Pons (tissue), 1 donor: ENCODE data around the gene FRMD5.

Source experiments
- DNase-seq: peaks from one replicate; pipeline ENCODE4 v3.0.0-alpha.2; 2016; ENCODE audit warnings: low spot score

FRMD5 gene

DNA sequence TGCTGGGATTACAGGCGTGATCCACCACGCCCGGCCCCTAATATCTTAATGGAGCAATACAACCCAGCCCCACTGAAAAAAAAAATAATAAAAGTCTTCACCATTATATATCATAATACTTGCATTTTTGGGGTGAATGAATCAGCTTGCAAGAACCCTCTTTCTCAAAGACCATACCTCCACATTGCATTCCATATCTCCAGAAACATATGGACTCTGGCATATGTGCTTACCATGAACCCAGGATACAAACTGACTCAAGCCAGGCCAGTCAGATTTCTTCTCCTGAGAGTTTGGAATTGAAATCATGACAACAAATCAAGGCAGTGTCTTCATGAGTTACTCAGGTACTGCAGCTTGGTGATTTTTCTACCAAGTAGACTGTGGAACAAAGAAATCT, 101.2 kb downstream of the FRMD5 start:
- DNase-seq = no peak

DNA sequence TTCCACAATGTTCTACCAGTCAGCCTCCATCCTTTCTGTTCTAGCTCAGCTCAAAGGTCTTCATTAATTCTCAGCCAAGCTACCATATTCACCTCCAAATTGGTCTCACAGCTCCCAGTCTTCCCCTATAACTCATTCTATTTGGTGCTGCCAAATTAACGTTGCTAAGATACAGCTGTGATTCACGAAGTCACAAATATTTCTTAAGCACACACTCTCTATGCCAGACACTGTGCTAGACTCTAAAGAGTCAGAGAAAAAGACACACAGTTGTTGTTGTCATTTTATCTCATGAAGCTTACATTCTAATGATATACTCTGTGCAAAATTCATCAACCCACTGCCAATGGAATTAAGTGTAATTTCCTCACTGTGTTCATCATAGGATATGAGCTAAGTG, 102.8 kb downstream of the FRMD5 start:
- DNase-seq = no peak

- DNase-seq = no peak
These were observed 107.2 kb downstream of the FRMD5 start for GRCh38 chr15:44087578-44088465.

GRCh38 chr15:44084770-44085169, 110.3 kb downstream of the FRMD5 start:
- no peak for DNase-seq

DNA sequence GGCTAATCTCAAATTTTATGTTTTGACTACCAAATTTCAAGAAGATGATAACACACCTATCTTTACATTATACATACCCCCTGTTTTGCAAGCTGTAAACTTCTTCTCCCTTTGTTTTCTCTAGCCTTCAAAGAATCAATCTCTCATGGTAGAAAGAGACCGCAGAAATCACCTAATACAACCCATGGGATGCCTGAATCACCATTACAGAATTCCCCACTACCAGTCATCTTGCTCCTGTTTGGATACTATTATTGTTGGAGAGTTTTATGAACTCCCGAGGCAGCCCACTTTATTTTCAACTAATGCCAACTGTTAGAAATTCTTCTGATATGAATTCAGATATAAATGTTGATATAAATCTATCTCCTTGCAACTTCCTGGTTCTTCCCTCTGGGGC, 110.9 kb downstream of the FRMD5 start:
- no peak for DNase-seq

GRCh38 chr15:44082558-44083157, 112.4 kb downstream of the FRMD5 start:
- no peak for DNase-seq

DNA sequence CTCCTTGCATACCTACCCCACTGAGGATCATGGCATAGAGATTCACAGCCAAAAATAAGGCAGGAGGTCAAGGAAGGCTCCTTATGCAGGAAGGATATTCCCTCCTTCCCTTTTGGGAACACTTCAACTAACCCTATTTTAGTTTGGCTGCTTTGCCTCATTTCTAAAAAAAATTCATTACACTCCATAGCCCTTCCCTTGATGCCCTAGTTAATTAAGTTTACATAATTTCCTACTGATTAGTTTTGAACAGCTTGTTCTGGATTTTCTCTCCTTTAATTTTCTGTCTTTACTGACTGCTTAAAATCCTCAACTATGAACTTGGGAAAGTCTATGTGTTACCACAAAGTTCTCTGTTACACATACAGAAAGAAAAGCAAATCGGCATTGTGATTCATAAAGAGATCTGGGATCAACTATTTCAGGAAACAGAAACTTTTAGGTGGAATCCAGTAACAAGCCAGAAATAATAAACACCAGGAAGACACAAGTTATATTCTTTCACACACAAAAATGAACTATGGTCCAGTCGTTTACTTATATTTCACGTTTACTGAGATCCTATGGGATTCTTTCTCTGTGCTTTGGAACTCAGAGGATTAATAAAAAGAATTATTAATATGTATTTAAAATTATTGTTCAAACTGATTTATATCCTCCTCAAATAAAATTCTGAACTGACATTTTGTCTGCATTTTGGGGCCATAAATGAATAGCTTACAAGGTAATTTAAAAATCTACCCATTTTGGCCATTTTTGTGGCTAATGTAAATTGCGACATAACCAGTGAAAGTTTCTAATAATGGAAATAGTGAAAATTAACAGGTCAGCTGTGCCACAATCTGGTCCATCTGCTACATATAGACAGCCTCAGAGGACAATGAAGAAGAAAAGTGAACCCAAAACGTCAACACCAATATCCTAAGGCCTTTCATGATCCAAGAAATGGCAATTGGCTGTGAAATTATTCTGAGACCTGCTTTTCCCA, 113.8 kb downstream of the FRMD5 start:
- DNase-seq = no peak

DNA sequence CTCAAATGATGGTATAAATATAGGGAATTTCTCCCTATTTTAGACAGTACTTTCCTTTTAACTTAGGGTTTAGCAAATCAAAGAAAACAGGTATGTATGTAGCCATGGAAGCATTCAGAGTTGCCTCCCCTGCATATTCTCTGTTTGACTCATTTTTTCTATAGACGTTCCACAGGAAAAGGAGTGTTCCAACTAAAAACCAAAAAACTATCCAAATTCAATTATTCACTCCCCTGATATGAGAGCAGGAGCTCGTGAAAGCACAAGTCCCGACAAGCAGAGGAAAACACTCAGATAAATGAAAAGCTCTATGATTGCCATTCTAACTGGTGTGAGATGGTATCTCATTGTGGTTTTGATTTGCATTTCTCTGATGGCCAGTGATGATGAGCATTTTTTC, 119.5 kb downstream of the FRMD5 start:
- DNase-seq = no peak

GRCh38 chr15:44069489-44069888, 125.6 kb downstream of the FRMD5 start:
- no peak for DNase-seq

DNA sequence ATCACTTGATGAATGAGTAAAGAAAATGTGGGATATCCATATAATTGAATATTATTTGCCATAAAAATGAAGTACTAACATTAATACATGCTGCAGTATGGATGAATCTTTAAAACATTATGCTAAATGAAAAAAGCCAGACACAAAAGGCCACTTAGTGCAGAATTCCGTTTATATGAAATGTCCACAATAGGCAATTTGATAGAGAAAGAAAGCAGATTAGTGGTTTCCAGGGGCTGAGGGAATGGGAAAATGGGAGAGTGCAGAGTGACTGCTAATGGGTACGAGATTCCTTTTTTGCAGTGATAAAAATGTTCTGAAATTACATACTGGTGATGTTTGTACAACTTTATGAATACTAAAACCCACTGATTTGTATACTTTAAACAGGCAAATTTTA, 126.7 kb downstream of the FRMD5 start:
- no peak for DNase-seq

DNA sequence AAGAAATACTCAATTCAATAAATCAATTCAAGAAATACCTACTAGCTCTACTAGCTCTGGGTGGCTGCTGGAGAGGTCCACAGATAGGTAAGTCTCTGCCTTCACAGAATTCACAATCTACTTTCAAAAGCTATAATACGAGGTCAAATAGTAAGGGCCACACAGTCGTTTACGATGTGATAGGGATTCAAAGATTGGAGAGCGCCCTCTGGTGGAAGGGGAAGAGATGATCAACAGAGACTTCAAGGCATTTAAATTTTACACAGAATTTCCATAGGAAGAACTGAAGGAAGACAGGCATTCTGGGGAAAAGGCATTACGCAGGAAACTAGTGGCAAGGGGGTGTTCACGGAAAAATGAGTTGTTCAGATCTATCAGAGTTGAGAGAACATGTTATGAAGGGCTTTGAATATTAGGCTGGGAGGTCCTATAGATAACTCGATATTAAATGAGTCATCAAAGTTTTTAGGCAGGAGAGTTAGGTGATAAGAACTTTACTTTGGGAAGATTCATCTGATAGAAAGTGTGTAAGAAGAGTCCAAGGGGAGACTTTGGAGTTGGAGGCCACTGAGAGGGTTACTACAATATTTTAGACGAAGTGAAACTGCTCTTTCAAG, 128.8 kb downstream of the FRMD5 start:
- DNase-seq = peak; percentile 88

DNA sequence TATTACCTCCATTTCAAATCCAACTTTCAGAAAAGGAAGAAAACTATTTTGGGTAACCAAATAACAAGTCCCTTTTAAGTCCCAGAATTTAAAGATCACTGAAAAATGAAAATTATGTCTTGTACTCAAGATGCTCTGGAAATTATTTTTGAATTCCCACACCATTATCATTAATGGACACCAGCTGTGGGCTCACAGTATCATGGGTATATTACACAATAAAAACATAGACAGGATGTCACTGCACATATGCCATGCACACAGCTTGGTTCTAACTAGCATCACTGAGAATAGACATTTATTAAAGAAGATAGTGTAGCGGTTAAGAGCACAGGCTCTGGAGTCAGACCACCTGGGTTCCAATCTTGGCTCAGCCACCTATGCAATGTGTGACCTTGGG, 130.4 kb downstream of the FRMD5 start:
- DNase-seq = no peak

- DNase-seq = no peak
These were observed 136.9 kb downstream of the FRMD5 start for GRCh38 chr15:44058126-44058525.

DNA sequence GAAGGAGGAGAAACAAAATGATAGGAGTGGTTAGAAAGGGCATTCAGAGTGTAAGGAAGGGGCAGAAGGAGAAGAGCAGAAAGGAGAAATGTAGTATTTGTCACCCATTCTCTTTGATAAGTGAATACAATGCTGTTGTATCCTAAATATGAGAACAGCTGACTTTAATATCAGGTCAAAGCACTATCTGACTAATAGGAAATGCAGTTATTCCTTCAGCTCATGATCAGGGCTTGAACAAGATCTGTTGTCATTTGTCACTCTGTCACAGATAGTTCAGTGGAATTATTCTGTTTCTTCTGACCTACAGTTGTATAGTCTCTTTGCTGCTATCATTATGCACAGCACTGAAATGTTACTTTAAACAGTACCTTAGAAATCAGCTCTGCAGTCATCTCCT, 149.4 kb downstream of the FRMD5 start:
- DNase-seq = no peak

GRCh38 chr15:44045217-44045616, 149.9 kb downstream of the FRMD5 start:
- DNase-seq = no peak

GRCh38 chr15:44038755-44039191, 156.3 kb downstream of the FRMD5 start:
- DNase-seq = no peak

DNA sequence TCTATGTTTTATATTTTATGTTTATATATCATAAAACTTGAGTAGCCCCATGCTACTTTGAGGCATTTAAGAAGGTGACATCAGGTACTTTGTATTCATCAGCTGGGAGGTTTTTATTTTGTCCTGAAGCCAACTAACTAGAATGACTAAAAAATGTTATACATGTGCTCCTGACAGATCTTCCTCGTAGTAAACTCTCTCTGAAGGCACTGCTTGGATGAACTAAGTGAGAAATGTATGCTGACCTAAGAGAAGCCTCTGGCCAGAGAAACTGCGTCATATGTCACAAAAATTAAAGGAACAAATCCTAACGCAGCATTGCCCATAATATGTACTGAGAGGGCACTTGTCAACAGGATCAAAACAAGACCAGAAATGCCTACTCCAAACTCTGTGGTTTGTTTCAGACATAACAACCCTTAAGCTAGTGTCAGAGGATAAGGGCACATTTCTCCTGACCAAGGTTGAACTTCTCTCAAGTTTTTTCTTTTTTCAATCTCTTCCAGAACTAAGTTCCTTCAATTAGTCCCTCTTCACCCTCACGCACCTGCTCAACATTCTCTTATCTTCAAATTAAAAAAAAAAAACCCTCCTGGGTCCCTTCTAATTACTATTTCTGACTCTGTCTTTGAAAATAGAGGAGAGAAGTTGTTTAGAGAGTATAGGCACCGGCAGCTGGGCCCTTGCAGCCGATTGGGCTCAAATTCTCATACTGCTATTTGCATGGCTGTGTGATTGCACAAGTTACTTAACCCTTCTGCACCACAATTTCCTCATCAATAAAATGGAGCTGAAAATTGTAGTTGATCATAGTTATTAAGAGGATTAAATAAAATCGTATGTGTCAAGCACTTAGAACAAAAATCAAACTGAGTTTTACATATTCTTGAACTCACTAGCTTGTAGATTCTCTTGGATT, 159.0 kb downstream of the FRMD5 start:
- DNase-seq = no peak

DNA sequence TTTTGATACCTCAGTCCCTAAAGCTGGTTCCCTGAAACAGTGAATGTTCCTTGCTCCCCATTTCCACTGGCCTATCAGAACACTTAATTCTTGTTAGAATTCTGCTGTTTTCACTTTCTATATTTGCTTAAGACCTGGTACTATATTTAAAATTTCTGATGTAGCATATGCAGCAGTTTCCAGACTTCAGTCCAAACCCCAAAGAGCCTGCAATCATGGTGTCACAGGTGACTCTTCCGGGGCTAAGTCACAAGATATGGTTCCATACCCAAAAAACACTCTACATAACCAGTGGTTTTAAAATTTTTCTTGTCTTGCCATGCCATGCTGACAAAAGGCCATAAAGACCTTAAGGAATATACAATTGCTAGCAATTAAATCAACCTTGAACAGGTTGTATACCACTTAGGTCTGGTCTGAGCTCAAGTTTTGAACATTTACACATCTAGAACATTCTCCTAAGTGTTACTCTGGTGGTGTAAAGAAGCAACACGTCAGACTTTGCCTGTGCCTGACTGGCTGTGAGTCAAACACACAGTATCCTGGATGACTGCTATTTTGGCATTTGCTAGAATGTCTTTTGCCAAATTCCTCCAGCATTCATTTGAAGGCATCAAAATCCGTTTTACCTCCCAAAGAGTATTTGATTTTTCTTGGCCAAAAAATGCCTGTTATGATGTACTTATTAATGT, 160.0 kb downstream of the FRMD5 start:
- DNase-seq = peak; percentile 33

DNA sequence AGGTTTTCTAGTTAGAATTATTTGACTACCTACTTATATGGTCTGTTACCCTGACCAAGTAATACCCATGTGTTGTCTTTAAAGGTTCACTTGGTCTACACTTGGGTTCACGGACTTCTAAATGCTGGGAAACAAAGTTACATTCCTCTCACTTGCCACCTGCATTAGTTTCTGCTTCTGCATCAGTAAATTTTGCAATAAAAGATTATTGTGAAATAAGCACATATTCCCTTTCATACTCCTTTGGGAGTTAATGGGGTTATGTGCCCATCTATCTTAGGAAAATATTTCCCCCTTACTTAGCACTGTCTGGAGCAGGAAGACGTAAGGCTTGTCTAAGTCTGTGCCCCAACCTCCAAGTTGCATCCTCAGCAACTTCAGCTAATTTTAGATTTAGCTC, 160.7 kb downstream of the FRMD5 start:
- no peak for DNase-seq

DNA sequence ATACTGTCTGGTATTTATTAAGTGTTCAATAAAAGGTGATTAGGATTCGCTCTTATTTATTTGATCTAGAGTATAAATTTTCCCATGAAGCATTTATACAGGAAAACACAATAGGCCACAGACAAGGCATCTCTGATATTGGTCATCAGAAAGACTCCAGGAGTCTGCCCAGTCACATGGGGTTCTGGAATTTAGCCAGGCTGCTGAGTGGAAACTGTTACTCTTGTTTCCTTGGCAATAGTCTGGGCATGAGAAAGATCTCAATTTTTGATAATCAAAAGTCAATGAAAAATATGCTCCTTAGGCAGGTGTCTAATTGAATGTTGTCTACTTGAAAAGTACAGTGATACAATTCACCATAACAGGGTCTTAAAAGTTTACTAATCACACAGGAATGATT, 161.2 kb downstream of the FRMD5 start:
- peak; percentile 53 for DNase-seq
